Measurements from ENCODE around the gene EFCAB6.

EFCAB6 gene

GRCh38 chr22:43620197-43620596 is 191.9 kb downstream of the EFCAB6 start:
- Histone ChIP-seq H3K27ac (ENCODE audit: low read depth, low read length, poor library complexity, severe bottlenecking) (no peak overlapping the region), H3K9ac (ENCODE audit: low read length) (no peak overlapping the region), H3F3A (ENCODE audit: insufficient read depth, low read length) (no peaks in the 10 kb centered on the region), H3K79me2 (ENCODE audit: insufficient read depth, low read length) (no peaks in the 10 kb centered on the region), H3K27me3 (ENCODE audit: insufficient read depth, low read length) (no peaks in the 10 kb centered on the region), H3K36me3 (ENCODE audit: insufficient read depth, low read length) (no peaks in the 10 kb centered on the region), H3K9me3 (ENCODE audit: low read length) (no peaks in the 10 kb centered on the region), H4K20me1 (ENCODE audit: insufficient read depth, low read length) (no peaks in the 10 kb centered on the region), H2AFZ (ENCODE audit: low read length) (no peak overlapping the region), H3K4me1 (ENCODE audit: insufficient read depth, low read length, severe bottlenecking) (no peaks in the 10 kb centered on the region), H3K4me3 (ENCODE audit: low read depth, low read length, poor library complexity, severe bottlenecking) (no peak overlapping the region), H3K4me2 (ENCODE audit: low read length) (no peak overlapping the region), H3K9me2 (ENCODE audit: low read depth, low read length) (no peaks in the 10 kb centered on the region)
- no peak for TF ChIP-seq EZH2 (IDR thresholded peaks at IDR 0.05; ENCODE audit: borderline replicate concordance, low read length)
- TF ChIP-seq, protein P1, sequence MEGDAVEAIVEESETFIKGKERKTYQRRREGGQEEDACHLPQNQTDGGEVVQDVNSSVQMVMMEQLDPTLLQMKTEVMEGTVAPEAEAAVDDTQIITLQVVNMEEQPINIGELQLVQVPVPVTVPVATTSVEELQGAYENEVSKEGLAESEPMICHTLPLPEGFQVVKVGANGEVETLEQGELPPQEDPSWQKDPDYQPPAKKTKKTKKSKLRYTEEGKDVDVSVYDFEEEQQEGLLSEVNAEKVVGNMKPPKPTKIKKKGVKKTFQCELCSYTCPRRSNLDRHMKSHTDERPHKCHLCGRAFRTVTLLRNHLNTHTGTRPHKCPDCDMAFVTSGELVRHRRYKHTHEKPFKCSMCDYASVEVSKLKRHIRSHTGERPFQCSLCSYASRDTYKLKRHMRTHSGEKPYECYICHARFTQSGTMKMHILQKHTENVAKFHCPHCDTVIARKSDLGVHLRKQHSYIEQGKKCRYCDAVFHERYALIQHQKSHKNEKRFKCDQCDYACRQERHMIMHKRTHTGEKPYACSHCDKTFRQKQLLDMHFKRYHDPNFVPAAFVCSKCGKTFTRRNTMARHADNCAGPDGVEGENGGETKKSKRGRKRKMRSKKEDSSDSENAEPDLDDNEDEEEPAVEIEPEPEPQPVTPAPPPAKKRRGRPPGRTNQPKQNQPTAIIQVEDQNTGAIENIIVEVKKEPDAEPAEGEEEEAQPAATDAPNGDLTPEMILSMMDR (IDR thresholded peaks at IDR 0.05; ENCODE audit: low read length) = no peak

GRCh38 chr22:43618517-43618916 is 193.6 kb downstream of the EFCAB6 start:
- Histone ChIP-seq H3K79me2 (ENCODE audit: insufficient read depth, low read length) (no peaks in the 10 kb centered on the region), H3K4me3 (ENCODE audit: low read depth, low read length, poor library complexity, severe bottlenecking) (no peak overlapping the region), H3F3A (ENCODE audit: insufficient read depth, low read length) (no peaks in the 10 kb centered on the region), H3K9ac (ENCODE audit: low read length) (no peak overlapping the region), H3K27me3 (ENCODE audit: insufficient read depth, low read length) (no peaks in the 10 kb centered on the region), H3K4me1 (ENCODE audit: insufficient read depth, low read length, severe bottlenecking) (no peaks in the 10 kb centered on the region), H2AFZ (ENCODE audit: low read length) (no peak overlapping the region), H3K9me3 (ENCODE audit: low read length) (no peaks in the 10 kb centered on the region), H3K4me2 (ENCODE audit: low read length) (no peak overlapping the region), H3K9me2 (ENCODE audit: low read depth, low read length) (no peaks in the 10 kb centered on the region), H3K27ac (ENCODE audit: low read depth, low read length, poor library complexity, severe bottlenecking) (no peak overlapping the region), H3K36me3 (ENCODE audit: insufficient read depth, low read length) (no peaks in the 10 kb centered on the region), H4K20me1 (ENCODE audit: insufficient read depth, low read length) (no peaks in the 10 kb centered on the region)
- TF ChIP-seq, protein P1 (IDR thresholded peaks at IDR 0.05; ENCODE audit: low read length) = no peak
- TF ChIP-seq EZH2 (IDR thresholded peaks at IDR 0.05; ENCODE audit: borderline replicate concordance, low read length) = no peak

DNA sequence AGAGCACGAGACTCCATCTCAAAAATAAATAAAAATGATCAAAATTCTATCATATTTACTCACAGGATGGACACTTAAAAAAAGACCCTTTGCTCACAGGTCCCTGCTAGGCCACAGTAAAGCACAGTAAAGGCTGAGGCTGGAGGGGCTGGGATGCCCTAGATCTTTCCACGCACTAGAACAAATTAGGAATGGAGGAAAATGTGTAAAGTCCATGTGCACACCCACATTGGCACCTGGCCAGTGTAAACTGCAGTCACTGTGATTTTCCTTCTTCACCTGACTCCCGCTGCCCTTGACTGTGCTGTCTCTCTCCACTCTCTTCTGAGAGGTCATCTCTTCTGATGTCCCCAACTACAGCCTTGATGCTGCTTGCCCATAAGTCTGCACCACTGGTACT is 195.5 kb downstream of the EFCAB6 start:
- Histone ChIP-seq H3F3A (ENCODE audit: insufficient read depth, low read length) (no peaks in the 10 kb centered on the region), H4K20me1 (ENCODE audit: insufficient read depth, low read length) (no peaks in the 10 kb centered on the region), H3K9ac (ENCODE audit: low read length) (no peak overlapping the region), H3K4me2 (ENCODE audit: low read length) (no peak overlapping the region), H3K9me3 (ENCODE audit: low read length) (no peaks in the 10 kb centered on the region), H3K27me3 (ENCODE audit: insufficient read depth, low read length) (no peaks in the 10 kb centered on the region), H3K27ac (ENCODE audit: low read depth, low read length, poor library complexity, severe bottlenecking) (no peak overlapping the region), H2AFZ (ENCODE audit: low read length) (no peak overlapping the region), H3K9me2 (ENCODE audit: low read depth, low read length) (no peaks in the 10 kb centered on the region), H3K4me1 (ENCODE audit: insufficient read depth, low read length, severe bottlenecking) (no peaks in the 10 kb centered on the region), H3K79me2 (ENCODE audit: insufficient read depth, low read length) (no peaks in the 10 kb centered on the region), H3K4me3 (ENCODE audit: low read depth, low read length, poor library complexity, severe bottlenecking) (no peak overlapping the region), H3K36me3 (ENCODE audit: insufficient read depth, low read length) (no peaks in the 10 kb centered on the region)
- no peak for TF ChIP-seq EZH2 (IDR thresholded peaks at IDR 0.05; ENCODE audit: borderline replicate concordance, low read length)
- TF ChIP-seq, protein P1 (IDR thresholded peaks at IDR 0.05; ENCODE audit: low read length) = no peak
